ENCODE measurements around the gene NSF.
"Not testable (repeated sequence)": the region's sequence is repeated elsewhere in the genome, so short reads cannot be mapped to it uniquely, and the experiment has no call there.

The NSF gene

GRCh38 chr17:46632146-46632545, 41.7 kb downstream of the NSF start:
- not testable (repeated sequence) for DNase-seq

GRCh38 chr17:46634844-46635243, 44.4 kb downstream of the NSF start:
- not testable (repeated sequence) for DNase-seq

- not testable (repeated sequence) for DNase-seq
Measured at GRCh38 chr17:46641861-46642656, 51.6 kb downstream of the NSF start.

- not testable (repeated sequence) for DNase-seq
Measured at GRCh38 chr17:46647251-46647650, 56.8 kb downstream of the NSF start.

GRCh38 chr17:46647688-46648278, 57.3 kb downstream of the NSF start:
- DNase-seq, result not testable (repeated sequence)

GRCh38 chr17:46649246-46649645, 58.8 kb downstream of the NSF start:
- DNase-seq, result not testable (repeated sequence)

GRCh38 chr17:46652024-46652643, 61.7 kb downstream of the NSF start:
- DNase-seq, result not testable (repeated sequence)

- not testable (repeated sequence) for DNase-seq
Measured at GRCh38 chr17:46658235-46658634, 67.8 kb downstream of the NSF start.

GRCh38 chr17:46659702-46660101, 69.2 kb downstream of the NSF start:
- DNase-seq, result not testable (repeated sequence)

GRCh38 chr17:46663123-46663522, 72.7 kb downstream of the NSF start:
- DNase-seq, result not testable (repeated sequence)

GRCh38 chr17:46663552-46663951, 73.1 kb downstream of the NSF start:
- DNase-seq, result not testable (repeated sequence)

- not testable (repeated sequence) for DNase-seq
Measured at GRCh38 chr17:46665969-46666368, 75.5 kb downstream of the NSF start.

GRCh38 chr17:46670789-46671188, 80.3 kb downstream of the NSF start:
- not testable (repeated sequence) for DNase-seq

GRCh38 chr17:46672777-46673176, 82.3 kb downstream of the NSF start:
- not testable (repeated sequence) for DNase-seq

- DNase-seq, result not testable (repeated sequence)
Measured at GRCh38 chr17:46677819-46678218, 87.3 kb downstream of the NSF start.

GRCh38 chr17:46683653-46684052, 93.2 kb downstream of the NSF start:
- DNase-seq, result not testable (repeated sequence)

GRCh38 chr17:46685284-46685683, 94.8 kb downstream of the NSF start:
- DNase-seq, result not testable (repeated sequence)

GRCh38 chr17:46692196-46692595, 101.7 kb downstream of the NSF start:
- DNase-seq, result not testable (repeated sequence)

- DNase-seq, result not testable (repeated sequence)
Measured at GRCh38 chr17:46693283-46693682, 102.8 kb downstream of the NSF start.

- not testable (repeated sequence) for DNase-seq
Measured at GRCh38 chr17:46696522-46696921, 106.1 kb downstream of the NSF start.

- DNase-seq, result not testable (repeated sequence)
Measured at GRCh38 chr17:46699014-46699413, 108.5 kb downstream of the NSF start.

GRCh38 chr17:46717999-46718398, 127.5 kb downstream of the NSF start:
- no peak for DNase-seq

- no peak for DNase-seq
Measured at GRCh38 chr17:46719891-46720290, 129.4 kb downstream of the NSF start.

- no peak for DNase-seq
Measured at GRCh38 chr17:46720408-46720807, 129.9 kb downstream of the NSF start.

All from stimulated activated CD4-positive, alpha-beta T cell treated with anti-CD3 and anti-CD28 coated beads, Interleukin-15, amount 100 ng/mL, for 24 hours (primary cell).